Measurements from ENCODE around the gene TRIO.
A peak's percentile ranks its signal among the peaks of the same experiment; 100 is the strongest.

The TRIO gene

GRCh38 chr5:14408969-14409586 is 265.9 kb downstream of the TRIO start:
- 0 out of 3 replicates have a peak, but pooled peaks have one; percentile 3 for ATAC-seq

GRCh38 chr5:14410068-14410393 is 266.9 kb downstream of the TRIO start:
- peak; percentile 18; the same call in 1 of the 2 replicates for TF ChIP-seq ZFP3 (CRISPR knock-in tag; IDR thresholded peaks at IDR 0.05)
- TF ChIP-seq TOX (CRISPR knock-in tag; IDR thresholded peaks at IDR 0.05; ENCODE audit: borderline replicate concordance) = no peak
- TF ChIP-seq ZNF8 (CRISPR knock-in tag; IDR thresholded peaks at IDR 0.05) = no peak
- TF ChIP-seq SNAI2 (CRISPR knock-in tag; IDR thresholded peaks at IDR 0.05) = 0 out of 2 replicates have a peak, but pooled peaks have one; percentile 10
- no peak for TF ChIP-seq TSHZ2 (CRISPR knock-in tag; IDR thresholded peaks at IDR 0.05)
- peak; percentile 90; the same call in 1 of the 2 replicates for TF ChIP-seq CSDC2 (CRISPR knock-in tag; IDR thresholded peaks at IDR 0.05)
- no peak for ATAC-seq

More at GRCh38 chr5:14408969-14409586, 265.9 kb downstream of the TRIO start:
- TF ChIP-seq ZNF70 (CRISPR knock-in tag; IDR thresholded peaks at IDR 0.05) = no peak
- TF ChIP-seq TCF4 (CRISPR knock-in tag; IDR thresholded peaks at IDR 0.05; ENCODE audit: borderline replicate concordance) = no peak
- TF ChIP-seq CSRNP3 (CRISPR knock-in tag; IDR thresholded peaks at IDR 0.05) = no peak; the same call in 1 of the 2 replicates
- TF ChIP-seq ZFP3 (CRISPR knock-in tag; IDR thresholded peaks at IDR 0.05) = no peak
- TF ChIP-seq ZFP30 (CRISPR knock-in tag; IDR thresholded peaks at IDR 0.05) = no peak
- peak; percentile 5; the same call in 1 of the 2 replicates for TF ChIP-seq ISL1 (CRISPR knock-in tag; IDR thresholded peaks at IDR 0.05)
- no peak for TF ChIP-seq OSR1 (CRISPR knock-in tag; IDR thresholded peaks at IDR 0.05)
- no peak for TF ChIP-seq ARNTL (CRISPR knock-in tag; IDR thresholded peaks at IDR 0.05; ENCODE audit: borderline replicate concordance, low read depth)
- no peak for TF ChIP-seq SNAI2 (CRISPR knock-in tag; IDR thresholded peaks at IDR 0.05)

- ATAC-seq = peak; percentile 55
- no peak; the same call in 1 of the 2 replicates for TF ChIP-seq GLIS3 (CRISPR knock-in tag; IDR thresholded peaks at IDR 0.05)
- TF ChIP-seq TOX (CRISPR knock-in tag; IDR thresholded peaks at IDR 0.05; ENCODE audit: borderline replicate concordance) = peak; percentile 85
- TF ChIP-seq TSHZ2 (CRISPR knock-in tag; IDR thresholded peaks at IDR 0.05) = peak; percentile 71; the same call in 1 of the 2 replicates
- no peak for TF ChIP-seq PPARA (CRISPR knock-in tag; IDR thresholded peaks at IDR 0.05; ENCODE audit: borderline replicate concordance)
- no peak for TF ChIP-seq BACH2 (CRISPR knock-in tag; IDR thresholded peaks at IDR 0.05; ENCODE audit: borderline replicate concordance)
- no peak; the same call in 1 of the 2 replicates for TF ChIP-seq SNAI2 (CRISPR knock-in tag; IDR thresholded peaks at IDR 0.05)
- TF ChIP-seq ZFP3 (CRISPR knock-in tag; IDR thresholded peaks at IDR 0.05) = peak; percentile 74
- no peak for TF ChIP-seq ZNF8 (CRISPR knock-in tag; IDR thresholded peaks at IDR 0.05)
- TF ChIP-seq ZFP30 (CRISPR knock-in tag; IDR thresholded peaks at IDR 0.05) = 0 out of 2 replicates have a peak, but pooled peaks have one; percentile 14
- TF ChIP-seq ISL1 (CRISPR knock-in tag; IDR thresholded peaks at IDR 0.05) = peak; percentile 89
- TF ChIP-seq ZC3H10 (CRISPR knock-in tag; IDR thresholded peaks at IDR 0.05) = no peak
- no peak for TF ChIP-seq ZNF565 (CRISPR knock-in tag; conservative IDR thresholded peaks at IDR 0.05; ENCODE audit: low read depth)
- TF ChIP-seq CREB5 (CRISPR knock-in tag; IDR thresholded peaks at IDR 0.05; ENCODE audit: low read depth) = peak; percentile 61; the same call in 1 of the 2 replicates
- TF ChIP-seq TCF4 (CRISPR knock-in tag; IDR thresholded peaks at IDR 0.05; ENCODE audit: borderline replicate concordance) = peak; percentile 88
- TF ChIP-seq CSRNP3 (CRISPR knock-in tag; IDR thresholded peaks at IDR 0.05) = peak; percentile 77; the same call in 1 of the 2 replicates
- no peak for TF ChIP-seq CSDC2 (CRISPR knock-in tag; IDR thresholded peaks at IDR 0.05)
- peak; percentile 19; the same call in 1 of the 2 replicates for TF ChIP-seq RARB (CRISPR knock-in tag; IDR thresholded peaks at IDR 0.05)
- no peak; the same call in 1 of the 2 replicates for TF ChIP-seq ESRRG (CRISPR knock-in tag; IDR thresholded peaks at IDR 0.05)
- no peak for TF ChIP-seq ARNTL (CRISPR knock-in tag; IDR thresholded peaks at IDR 0.05; ENCODE audit: borderline replicate concordance, low read depth)
- no peak for TF ChIP-seq OSR1 (CRISPR knock-in tag; IDR thresholded peaks at IDR 0.05)
- TF ChIP-seq PATZ1 (CRISPR knock-in tag; IDR thresholded peaks at IDR 0.05; ENCODE audit: borderline replicate concordance) = peak; percentile 64
- TF ChIP-seq ZNF70 (CRISPR knock-in tag; IDR thresholded peaks at IDR 0.05) = no peak
These were observed 267.5 kb downstream of the TRIO start for GRCh38 chr5:14410394-14411201.
